HG03354 (cell line): ENCODE data around the gene S1PR1.
A peak's percentile ranks its signal among the peaks of the same experiment; 100 is the strongest.
"Not testable (repeated sequence)": the region's sequence is repeated elsewhere in the genome, so short reads cannot be mapped to it uniquely, and the experiment has no call there.

Experiments used
- ATAC-seq: cut with Tn5 transposase; IDR thresholded peaks from one replicate; pipeline ENCODE4 v1.9.1; 2021; ENCODE audit warnings: mild to moderate bottlenecking; ENCODE audit not compliant: unreplicated experiment, poor library complexity, severe bottlenecking

Gene S1PR1

DNA sequence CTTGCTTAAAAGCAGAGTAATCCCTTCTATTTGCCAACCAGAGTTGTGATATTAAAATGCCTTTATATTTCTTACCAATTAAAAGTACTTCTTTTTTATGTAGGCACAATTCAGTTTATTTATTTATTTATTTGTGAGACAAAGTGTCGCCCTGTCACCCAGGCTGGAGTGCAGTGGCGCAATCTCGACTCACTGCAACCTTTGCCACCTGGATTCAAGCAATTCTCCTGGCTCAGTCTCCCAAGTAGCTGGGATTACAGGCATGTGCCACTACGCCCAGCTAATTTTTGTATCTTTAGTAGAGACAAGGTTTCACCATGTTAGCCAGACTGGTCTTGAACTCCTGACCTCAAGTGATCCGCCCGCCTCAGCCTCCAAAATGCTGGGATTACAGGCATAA, 17.9 kb upstream of the S1PR1 start:
- not testable (repeated sequence) for ATAC-seq

DNA sequence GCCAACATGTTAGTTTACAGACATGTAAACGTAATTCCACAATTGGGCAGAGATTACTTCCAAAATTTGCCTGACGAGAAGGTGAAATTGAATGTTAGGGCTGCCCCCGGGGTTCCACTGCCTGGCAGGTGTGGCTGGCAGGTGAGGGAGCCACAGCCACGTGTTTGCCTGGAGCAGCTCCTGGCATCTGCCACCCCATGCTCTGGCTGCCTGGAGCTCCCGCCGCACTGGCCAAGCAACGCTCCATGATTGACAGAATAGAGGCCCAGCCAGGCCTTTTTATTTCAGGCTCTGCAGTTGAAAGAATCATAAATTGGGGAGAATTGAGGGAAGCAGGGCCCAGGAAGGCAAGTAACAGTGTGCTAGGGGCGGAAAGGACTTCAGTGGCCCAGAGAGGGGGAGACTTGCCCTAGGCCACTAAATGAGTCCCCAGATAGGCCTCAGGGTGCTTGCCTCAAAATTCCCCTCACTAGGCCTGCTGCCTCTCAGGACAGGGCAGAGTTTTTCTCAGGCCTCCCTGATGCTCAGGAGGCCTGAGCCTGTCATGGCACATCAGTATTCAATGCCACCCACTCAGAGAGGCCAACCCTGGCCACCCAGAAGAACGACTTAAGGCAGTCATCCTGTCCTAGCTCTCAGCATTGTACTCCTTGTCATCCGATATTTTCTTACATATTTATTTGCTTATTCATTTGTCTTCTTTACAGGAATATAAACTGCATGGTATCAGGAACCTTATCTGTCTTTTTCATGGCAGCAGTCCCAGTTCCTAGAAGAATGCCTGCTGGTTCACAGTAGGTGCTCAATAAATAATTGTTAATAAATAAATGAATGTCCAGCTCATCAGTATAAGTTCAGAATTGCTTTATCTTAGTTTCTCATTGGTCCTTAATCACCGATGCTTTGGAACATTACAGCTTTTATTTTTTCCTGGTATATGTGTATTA, 16.6 kb upstream of the S1PR1 start:
- ATAC-seq, result no peak

DNA sequence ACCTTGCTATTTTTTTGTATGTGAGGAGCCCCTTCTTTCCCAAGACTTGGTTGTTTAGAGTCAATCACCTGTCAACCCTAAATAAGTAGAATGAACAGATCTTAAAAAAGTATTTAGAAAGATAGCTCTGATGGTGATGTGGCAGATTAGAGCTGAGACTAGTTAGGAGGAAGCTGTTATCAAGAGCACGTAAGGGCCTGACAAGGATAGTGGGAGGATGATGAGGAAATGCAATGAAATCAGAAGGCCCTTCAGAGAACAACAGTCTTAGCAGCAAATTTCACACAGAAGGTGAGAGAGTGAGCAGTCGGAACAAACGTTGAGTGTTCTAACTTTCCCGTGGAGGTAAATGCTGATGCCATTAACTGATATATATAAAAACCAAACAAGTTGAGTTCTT, 15.9 kb upstream of the S1PR1 start:
- ATAC-seq, result no peak

DNA sequence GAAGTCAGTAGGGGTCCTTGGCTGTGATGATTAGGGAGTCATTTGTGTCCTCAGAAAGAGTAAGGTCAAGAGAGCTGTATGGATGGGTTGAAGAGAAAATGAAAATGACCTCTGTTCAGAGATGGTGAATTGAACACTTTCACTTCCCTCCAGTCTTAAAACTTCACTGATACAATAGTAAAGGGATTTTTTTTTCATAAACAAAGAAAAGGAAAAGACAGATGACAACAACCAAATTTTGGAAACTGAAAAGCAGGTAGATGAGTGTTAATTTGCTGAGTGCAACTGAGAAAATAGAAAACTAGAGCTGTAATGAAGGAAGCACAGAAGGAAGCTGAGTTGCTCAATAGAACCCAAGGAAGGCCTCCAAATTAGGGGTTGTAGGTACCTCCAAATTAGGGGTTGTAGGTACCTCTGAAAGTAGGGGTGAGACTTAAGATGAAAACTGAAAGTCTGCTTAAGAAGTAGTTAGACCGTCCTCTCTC, 14.8 kb upstream of the S1PR1 start:
- ATAC-seq, result peak; percentile 97

DNA sequence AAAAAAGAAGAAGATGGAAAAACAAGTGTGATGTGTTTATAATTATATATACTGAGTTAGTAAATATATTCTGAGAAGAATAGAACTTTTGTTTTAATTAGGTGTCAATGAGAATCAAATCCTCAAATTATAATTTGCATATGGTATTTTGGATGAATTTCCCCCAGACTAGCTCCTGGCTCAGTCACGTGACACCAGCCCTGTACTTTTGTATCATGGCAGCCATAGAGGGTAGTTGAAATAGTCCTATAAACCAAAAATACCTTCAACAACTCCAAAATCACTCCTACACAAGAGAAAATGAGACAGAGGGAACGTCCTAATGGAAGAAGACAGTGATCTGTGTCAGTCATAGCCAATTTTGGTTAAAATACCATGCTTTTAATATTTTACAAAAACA, 9.0 kb upstream of the S1PR1 start:
- no peak for ATAC-seq

DNA sequence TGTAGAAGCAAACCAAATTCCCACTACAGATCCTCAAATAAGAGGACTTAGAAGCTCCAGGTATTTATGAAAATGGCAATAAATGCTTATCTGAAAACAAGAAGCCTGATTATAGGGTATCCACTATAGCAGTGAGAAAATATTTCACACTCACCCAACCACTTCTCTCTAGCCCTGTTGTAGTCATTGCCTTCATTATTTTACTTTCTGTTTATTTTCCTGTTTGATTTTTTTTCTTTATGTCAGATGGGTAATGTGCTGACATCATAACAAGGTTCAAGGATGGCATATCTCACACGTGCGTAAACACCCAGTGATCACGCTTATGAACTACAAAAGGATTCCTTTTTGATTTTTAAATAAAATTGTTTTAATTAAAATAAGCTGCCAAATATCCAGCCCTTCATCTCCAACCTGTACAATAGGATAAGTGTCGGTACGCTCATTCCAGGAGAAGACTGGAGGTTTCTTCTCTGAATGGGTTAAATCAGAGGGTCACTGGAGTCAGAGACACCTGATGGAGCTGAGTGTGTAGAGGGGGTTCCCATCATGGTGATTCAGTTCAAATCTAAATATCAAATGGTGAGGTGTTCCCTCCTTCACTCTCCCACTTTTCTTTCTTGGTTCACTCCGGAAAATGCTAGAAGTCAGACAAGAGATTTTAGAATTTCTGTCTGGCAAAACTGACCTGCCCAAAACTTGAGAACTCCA, 8.2 kb upstream of the S1PR1 start:
- ATAC-seq, result no peak

DNA sequence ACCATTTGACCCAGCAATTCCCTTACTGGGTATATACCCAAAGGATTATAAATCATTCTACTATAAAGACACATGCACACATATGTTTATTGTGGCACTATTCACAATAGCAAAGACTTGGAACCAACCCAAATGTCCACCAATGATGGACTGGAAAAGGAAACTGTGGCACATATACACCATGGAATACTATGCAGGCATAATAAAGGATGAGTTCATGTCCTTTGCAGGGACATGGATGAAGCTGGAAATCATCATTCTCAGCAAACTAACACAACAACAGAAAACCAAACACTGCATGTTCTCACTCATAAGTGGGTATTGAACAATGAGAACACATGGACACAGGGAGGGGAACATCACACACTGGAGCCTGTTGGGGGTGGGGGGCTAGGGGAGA, 4.6 kb upstream of the S1PR1 start:
- ATAC-seq, result not testable (repeated sequence)

DNA sequence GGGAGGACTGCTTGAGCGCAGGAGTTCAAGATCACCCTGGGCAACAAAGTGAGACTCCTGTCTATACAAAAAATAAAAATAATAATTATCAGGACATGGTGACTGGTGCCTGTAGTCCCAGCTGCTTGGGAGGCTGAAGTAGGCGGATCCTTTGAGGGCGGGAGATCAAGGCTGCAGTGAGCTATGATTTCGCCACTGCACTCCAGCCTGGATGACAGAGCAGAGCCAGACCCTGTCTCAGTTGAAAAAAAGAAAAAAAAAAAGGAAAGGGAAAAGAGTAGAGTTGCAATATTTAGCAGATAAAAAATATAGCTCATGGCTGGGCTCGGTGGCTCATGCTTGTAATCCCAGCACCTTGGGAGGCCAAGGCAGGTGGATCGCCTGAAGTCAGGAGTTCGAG, 3.3 kb upstream of the S1PR1 start:
- no peak for ATAC-seq

DNA sequence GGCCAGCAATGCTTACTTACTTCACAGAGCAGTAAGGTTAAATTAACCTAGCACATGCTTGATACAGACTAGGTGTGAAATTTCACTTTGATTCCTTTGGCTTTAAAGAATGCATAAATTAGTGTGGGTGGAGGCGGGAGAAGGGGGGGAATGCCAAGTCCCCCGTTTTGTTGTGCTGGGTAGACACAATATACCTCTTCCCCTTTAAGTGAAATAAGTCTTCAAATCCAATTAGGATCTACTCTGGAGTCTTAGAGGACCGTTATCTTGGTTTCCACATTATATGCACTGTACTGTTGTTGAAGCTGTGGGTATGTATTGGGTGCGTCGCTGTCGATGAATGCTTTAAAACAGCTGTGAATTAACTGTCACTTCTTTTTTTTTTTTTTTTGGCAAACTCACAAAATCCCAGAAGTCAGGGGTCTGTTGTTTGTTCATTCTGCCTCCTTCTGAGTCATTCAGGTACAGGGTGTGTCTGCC, 1.6 kb upstream of the S1PR1 start:
- no peak for ATAC-seq

DNA sequence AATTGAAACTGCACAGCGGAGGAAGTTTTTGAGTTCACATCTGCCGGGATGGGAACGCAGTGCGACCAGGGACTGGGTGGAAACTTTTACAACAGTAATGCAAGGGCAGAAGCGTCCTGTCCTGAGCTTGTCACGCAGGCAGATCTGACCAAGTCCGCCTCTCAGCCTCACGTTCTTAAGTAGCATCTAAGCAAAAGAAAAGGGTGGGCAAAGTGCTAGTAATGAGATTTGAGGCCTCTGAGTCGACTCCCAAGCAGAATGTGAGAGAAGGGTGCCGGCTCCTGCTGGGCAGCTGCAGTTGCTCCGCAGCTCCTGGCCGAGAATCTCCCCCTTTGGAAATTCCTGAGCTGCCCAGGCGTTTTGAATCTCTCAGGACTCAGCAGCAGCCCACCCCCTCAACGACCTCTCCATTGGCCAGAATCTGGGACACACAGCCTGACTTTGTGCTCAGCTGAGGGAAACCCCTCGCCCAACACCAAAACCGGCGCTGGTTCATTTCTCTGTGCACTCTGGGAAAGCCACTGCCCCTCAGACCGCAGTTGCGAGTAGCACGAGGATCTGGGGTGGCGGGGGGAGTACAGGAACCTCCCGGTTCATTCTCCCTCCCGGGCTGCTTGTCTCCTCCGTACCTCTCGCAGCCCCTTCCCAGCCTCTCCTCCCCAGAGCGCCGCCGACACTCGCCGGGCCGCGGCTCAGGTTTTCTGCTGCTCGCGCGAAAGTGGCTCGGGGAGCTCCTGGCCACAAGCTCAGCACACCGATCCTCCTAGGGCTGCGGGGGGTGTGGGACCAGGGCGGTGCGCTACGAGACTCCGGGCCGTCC, 913 bp upstream of the S1PR1 start:
- ATAC-seq, result peak; percentile 58

DNA sequence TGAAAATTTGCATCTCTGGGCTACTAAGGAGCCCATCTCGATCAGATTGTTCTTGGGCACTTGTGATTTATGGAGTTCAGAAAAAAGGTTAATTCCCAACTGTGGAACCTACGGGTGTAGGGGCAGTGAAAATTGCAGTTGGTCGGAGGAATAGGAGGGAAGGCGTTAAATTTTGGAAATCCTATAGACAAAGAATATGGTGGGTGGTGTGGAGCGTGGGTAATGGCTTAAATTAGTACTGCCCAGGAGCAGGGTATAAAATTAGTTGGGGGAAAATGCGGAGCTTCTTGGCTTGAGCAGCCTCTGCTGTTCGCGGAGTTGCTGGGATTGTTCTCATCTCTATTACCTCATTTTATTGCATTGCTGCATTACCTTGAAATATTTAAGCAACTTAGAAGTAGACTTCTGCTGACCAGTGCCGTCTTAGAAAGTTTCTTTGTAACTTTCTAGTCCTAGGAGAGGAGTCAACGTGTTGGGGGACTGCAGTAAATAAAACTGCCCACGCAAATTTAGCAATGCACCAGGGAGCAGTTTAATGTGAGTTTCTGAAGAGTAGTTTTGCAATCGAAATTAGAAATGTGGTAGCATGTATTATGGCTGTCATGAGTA, 514 bp downstream of the S1PR1 start:
- ATAC-seq, result peak; percentile 19

DNA sequence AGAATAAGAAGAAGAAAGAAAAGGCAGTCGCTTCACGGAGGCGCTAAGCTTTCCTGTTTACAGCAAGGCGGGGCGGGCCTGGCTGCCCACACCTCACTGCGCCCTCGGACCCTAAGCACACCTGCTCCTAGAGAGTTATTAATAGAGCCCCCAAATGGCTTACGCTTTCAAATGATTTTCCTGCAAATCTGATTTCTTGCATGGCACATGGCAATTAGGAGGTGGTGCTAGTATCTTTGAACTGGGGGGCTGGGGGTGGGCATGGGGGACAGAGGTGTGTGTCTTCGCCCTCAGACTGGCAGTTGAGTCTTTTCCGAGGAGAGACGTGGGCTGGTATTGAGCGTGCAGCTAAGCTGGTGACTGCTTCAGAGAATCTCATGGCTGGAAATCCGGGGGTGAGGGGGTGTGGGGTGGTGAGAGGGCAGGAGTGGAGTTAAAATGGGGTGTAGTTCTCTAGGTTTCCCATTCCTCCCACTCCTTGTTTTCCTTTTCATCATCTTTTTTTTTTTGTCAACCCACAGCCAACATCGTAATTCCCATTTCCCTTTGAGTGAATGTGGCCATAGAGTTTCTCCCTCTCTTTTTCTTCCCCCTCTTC, 1.3 kb downstream of the S1PR1 start:
- ATAC-seq, result no peak

DNA sequence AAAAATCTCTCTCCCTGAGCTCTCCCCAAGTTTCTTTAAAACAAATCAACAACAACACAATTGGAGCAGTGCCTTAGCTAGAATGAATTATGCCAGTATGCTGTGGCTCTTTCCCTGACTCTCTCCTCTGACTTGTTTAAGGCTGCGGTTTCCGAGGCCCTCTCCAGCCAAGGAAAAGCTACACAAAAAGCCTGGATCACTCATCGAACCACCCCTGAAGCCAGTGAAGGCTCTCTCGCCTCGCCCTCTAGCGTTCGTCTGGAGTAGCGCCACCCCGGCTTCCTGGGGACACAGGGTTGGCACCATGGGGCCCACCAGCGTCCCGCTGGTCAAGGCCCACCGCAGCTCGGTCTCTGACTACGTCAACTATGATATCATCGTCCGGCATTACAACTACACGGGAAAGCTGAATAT, 1.9 kb downstream of the S1PR1 start:
- peak; percentile 33 for ATAC-seq

DNA sequence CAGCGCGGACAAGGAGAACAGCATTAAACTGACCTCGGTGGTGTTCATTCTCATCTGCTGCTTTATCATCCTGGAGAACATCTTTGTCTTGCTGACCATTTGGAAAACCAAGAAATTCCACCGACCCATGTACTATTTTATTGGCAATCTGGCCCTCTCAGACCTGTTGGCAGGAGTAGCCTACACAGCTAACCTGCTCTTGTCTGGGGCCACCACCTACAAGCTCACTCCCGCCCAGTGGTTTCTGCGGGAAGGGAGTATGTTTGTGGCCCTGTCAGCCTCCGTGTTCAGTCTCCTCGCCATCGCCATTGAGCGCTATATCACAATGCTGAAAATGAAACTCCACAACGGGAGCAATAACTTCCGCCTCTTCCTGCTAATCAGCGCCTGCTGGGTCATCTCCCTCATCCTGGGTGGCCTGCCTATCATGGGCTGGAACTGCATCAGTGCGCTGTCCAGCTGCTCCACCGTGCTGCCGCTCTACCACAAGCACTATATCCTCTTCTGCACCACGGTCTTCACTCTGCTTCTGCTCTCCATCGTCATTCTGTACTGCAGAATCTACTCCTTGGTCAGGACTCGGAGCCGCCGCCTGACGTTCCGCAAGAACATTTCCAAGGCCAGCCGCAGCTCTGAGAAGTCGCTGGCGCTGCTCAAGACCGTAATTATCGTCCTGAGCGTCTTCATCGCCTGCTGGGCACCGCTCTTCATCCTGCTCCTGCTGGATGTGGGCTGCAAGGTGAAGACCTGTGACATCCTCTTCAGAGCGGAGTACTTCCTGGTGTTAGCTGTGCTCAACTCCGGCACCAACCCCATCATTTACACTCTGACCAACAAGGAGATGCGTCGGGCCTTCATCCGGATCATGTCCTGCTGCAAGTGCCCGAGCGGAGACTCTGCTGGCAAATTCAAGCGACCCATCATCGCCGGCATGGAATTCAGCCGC, 2.5 kb downstream of the S1PR1 start:
- no peak for ATAC-seq

DNA sequence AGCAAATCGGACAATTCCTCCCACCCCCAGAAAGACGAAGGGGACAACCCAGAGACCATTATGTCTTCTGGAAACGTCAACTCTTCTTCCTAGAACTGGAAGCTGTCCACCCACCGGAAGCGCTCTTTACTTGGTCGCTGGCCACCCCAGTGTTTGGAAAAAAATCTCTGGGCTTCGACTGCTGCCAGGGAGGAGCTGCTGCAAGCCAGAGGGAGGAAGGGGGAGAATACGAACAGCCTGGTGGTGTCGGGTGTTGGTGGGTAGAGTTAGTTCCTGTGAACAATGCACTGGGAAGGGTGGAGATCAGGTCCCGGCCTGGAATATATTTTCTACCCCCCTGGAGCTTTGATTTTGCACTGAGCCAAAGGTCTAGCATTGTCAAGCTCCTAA, 3.2 kb downstream of the S1PR1 start:
- no peak for ATAC-seq

DNA sequence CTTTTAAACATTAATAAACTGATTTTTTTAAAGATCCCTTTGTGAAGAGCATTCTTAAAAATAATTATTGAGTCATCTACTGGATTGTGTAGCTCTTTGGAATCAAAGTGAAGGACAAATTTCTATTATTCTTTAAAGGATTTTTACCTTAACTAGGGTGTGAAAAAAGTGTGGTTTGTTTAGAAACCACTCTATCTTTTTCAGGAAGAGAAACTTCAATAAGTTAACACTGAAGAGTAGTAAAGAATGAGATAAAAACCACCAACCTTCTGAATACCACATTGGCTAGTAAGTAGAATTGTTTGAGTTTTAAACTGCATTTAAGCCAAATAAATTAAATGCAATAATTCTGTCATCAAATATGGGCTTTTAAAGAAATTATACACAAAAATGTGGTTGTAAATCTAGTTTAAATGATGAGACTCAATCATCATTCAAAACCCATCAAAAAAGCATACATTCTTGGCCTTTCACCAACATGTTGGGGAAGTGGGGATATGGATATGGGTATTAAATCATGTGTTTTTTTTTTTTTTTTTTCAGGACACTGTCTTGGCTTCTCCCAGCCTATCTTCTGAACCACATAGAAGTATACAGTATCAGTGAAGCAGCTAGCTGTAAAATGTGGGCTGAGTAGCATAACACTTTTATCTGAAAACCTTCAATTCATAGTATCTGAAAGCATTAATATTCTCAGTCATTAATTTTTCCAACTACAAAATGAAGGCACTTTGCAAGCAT, 4.8 kb downstream of the S1PR1 start:
- ATAC-seq, result no peak

DNA sequence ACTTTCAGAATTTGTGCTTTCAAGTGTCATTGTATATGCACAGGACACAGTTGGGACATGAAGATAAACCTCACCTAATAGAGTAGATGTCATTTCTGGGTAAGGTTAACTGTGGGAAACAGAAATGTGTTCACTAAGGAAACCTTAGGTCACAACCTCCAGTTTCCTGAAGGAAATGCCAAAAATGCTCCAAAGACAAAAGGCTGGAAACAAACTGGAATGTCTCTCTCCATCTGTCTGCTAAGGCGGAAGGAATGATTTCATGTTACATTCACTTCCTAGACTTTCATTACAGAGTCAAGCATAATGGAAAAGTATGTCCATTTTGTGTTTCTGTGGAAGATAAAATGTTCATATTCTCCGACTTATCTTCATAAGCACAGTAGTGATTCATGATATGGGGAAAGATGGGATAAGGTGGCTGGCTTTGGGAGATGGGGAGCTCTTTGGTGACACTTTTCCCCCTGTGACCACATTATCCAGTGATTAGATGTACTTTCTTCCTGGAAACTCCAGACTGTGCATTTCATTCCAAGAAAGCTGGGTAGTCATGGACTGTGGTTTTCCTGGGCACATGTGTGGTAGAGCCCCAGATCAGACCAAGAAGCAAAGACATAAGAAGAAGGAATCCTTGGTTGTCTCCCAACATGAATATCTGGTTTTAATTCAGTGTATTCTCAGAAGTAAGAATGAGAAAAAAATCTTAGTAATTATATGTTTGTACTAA, 5.7 kb downstream of the S1PR1 start:
- ATAC-seq, result no peak
